GM12878 (cell line): ENCODE measurements around the gene EVC. TPM values are rescaled to one million over a fixed set of nuclear protein-coding genes. Genes with fewer than 3 reads are reported as not detected.

Source experiments
- ATAC-seq: fragments of 200-7000 bp; cut with Tn5 transposase; 3 replicates; pipeline ENCODE4 v1.9.1; 2020; ENCODE audit warnings: mild to moderate bottlenecking, moderate library complexity
- BruUV-seq: library from RNA; stranded (reverse); fragments of 400-500 nt; replicated peaks from 2 replicates; lab custom pipeline; 2021; lab: Mats Ljungman, UMichigan
- CTCF ChIA-PET: fragments of 300-600 bp; sonication (Branson Sonifier 250); formaldehyde crosslinking; extraction: SDS; loops from one replicate; lab custom pipeline; 2021; ENCODE audit warnings: inconsistent platforms; lab: Yijun Ruan, JAX
- POLR2A ChIA-PET: fragments of 350-600 bp; formaldehyde crosslinking; extraction: SDS; loops from one replicate; lab custom pipeline; 2021; ENCODE audit warnings: inconsistent platforms; lab: Charles Lee
- RAD21 ChIA-PET: fragments of 300-600 bp; sonication (Branson Sonifier 250); formaldehyde crosslinking; loops from one replicate; lab custom pipeline; 2023; ENCODE audit warnings: antibody characterized with exemption; ENCODE audit not compliant: unreplicated experiment; lab: Charles Lee
- SMC1A ChIA-PET: fragments of 300-600 bp; sonication (Branson Sonifier 250); formaldehyde crosslinking; loops from one replicate; lab custom pipeline; 2023; ENCODE audit not compliant: unreplicated experiment, uncharacterized antibody; lab: Charles Lee
- DNase-seq: peaks from one replicate; pipeline ENCODE4 v3.0.0-alpha.2; 2011; ENCODE audit warnings: low read depth, low spot score
- FAIRE-seq: peaks from 3 replicates; lab custom pipeline; 2011; peaks lifted over from hg19 to GRCh38; lab: Jason Lieb, UNC
- H2AFZ ChIP-seq: 2 replicates; pipeline ENCODE4 v1.6.0; 2011; ENCODE audit warnings: low read depth, low read length, control low read depth; ENCODE audit not compliant: control insufficient read depth
- H3K27ac ChIP-seq: 2 replicates; pipeline ENCODE4 v1.5.1; 2011; ENCODE audit warnings: control low read depth; ENCODE audit not compliant: control insufficient read depth, insufficient read depth
- H3K27me3 ChIP-seq, 2 experiments: replicated peaks in 1 of 2; 2 replicates each; pipeline versions ENCODE4 v1.6.0 to v1.6.1; 2011; ENCODE audit warnings: low read length in 1 of 2; ENCODE audit not compliant: control insufficient read depth in 2 of 2, insufficient read depth in 2 of 2
- H3K36me3 ChIP-seq, 2 experiments: 2 replicates each; pipeline ENCODE4 v1.5.1; 2011; ENCODE audit warnings: low read length in 1 of 2; ENCODE audit not compliant: control insufficient read depth in 2 of 2, insufficient read depth in 2 of 2
- H3K4me1 ChIP-seq: 2 replicates; pipeline ENCODE4 v1.6.1; 2011; ENCODE audit warnings: mild to moderate bottlenecking, low read length, moderate library complexity, mixed read lengths; ENCODE audit not compliant: control insufficient read depth, insufficient read depth
- H3K4me2 ChIP-seq: 2 replicates; pipeline ENCODE4 v1.6.0; 2011; ENCODE audit warnings: control low read depth; ENCODE audit not compliant: control insufficient read depth, insufficient read depth
- H3K4me3 ChIP-seq: fragments of 200-600 bp; sonication (generic); 2 replicates; pipeline ENCODE4 v1.5.1; 2016
- H3K79me2 ChIP-seq: 2 replicates; pipeline ENCODE4 v1.6.0; 2011; ENCODE audit warnings: low read length; ENCODE audit not compliant: control insufficient read depth, insufficient read depth
- H3K9ac ChIP-seq: 2 replicates; pipeline ENCODE4 v1.8.0; 2011; ENCODE audit warnings: low read length, control low read depth, mixed read lengths; ENCODE audit not compliant: control insufficient read depth, insufficient read depth
- H3K9me3 ChIP-seq: replicated peaks from 3 replicates; pipeline ENCODE4 v1.5.1; 2011; ENCODE audit warnings: mild to moderate bottlenecking, low read length; ENCODE audit not compliant: control insufficient read depth, insufficient read depth
- H4K20me1 ChIP-seq: 2 replicates; pipeline ENCODE4 v1.6.0; 2011; ENCODE audit not compliant: control insufficient read depth, insufficient read depth
- BCL3 ChIP-seq: IDR thresholded peaks from 2 replicates; pipeline ENCODE4 v1.6.1; 2011; ENCODE audit warnings: borderline replicate concordance, low read depth, mild to moderate bottlenecking, moderate library complexity, low read length; ENCODE audit not compliant: insufficient read depth, poor library complexity, severe bottlenecking
- CHD2 ChIP-seq: IDR thresholded peaks from 2 replicates; pipeline ENCODE4 v1.6.1; 2011; ENCODE audit warnings: low read depth, low read length, improper control_type of control experiment, borderline replicate concordance
- ELK1 ChIP-seq: IDR thresholded peaks from 2 replicates; pipeline ENCODE4 v1.6.1; 2012; ENCODE audit warnings: low read depth, low read length, improper control_type of control experiment
- ESRRA ChIP-seq: IDR thresholded peaks from 2 replicates; pipeline ENCODE4 v1.6.1; 2012; ENCODE audit warnings: mild to moderate bottlenecking, low read length, improper control_type of control experiment
- NFYB ChIP-seq: IDR thresholded peaks from 2 replicates; pipeline ENCODE4 v1.6.1; 2011; ENCODE audit warnings: low read depth, mild to moderate bottlenecking, low read length, improper control_type of control experiment, moderate library complexity; ENCODE audit not compliant: insufficient read depth
- SP1 ChIP-seq: IDR thresholded peaks from one replicate; pipeline ENCODE4 v1.6.1; 2011; ENCODE audit warnings: low read depth, low read length
- SREBF2 ChIP-seq: IDR thresholded peaks from 2 replicates; pipeline ENCODE4 v1.6.1; 2012; ENCODE audit warnings: mild to moderate bottlenecking, low read length
- SRF ChIP-seq, 2 experiments: IDR thresholded peaks; 2 replicates each; pipeline ENCODE4 v1.6.1; 2011; ENCODE audit warnings: low read depth in 2 of 2, low read length in 2 of 2, mild to moderate bottlenecking in 1 of 2, moderate library complexity in 1 of 2
- WGBS: methylation state at CpG from one replicate; pipeline ENCODE4 v1.1.6; 2016; ENCODE audit warnings: low lambda C conversion rate; ENCODE audit not compliant: insufficient replicate concordance, insufficient coverage; ENCODE audit errors: missing lambda C conversion rate; 5-methylcytosine and 5-hydroxymethylcytosine counted together
- in situ Hi-C: fragments of 300-500 bp; cut with MboI; formaldehyde crosslinking; loops from 9 replicates; pipeline ENCODE4 v1.14.3; 2018; ENCODE audit warnings: mixed read lengths
- intact Hi-C: fragments of 100-400 bp; cut with micrococcal nuclease; formaldehyde crosslinking; loops from one replicate; pipeline ENCODE4 v1.14.2; 2022; ENCODE audit not compliant: unreplicated experiment
- polyA plus RNA-seq, 11 experiments: library from polyadenylated mRNA; depleted of rRNA in 4 of 11; unstranded in 6 of 11; stranded (reverse) in 5 of 11; fragments of >200 nt; fragmentation: Nextera tagmentation in 4 of 11; fragmentation: Illumina TruSeq in 1 of 11; extraction: Ambion mirVana in 4 of 11; extraction: Trizol in 1 of 11; gene quantifications; 1 replicate in 1 of 11; 2 replicates in 10 of 11; pipeline versions ENCODE4 v1.2.1 to v1.2.3, GENCODE V29; 2011 to 2016; ENCODE audit warnings: inconsistent platforms in 2 of 11, missing spikeins in 2 of 11, low read depth in 1 of 11
- total RNA-seq, 4 experiments: library from RNA; depleted of rRNA in 3 of 4; stranded (reverse); fragments of >200 nt in 3 of 4; fragmentation: Illumina TruSeq in 1 of 4; extraction: Trizol in 1 of 4; gene quantifications; 2 replicates each; pipeline versions ENCODE4 v1.2.1 to v1.2.3, GENCODE V29; 2013 to 2021

The EVC gene
- total and polyA plus RNA-seq, 10 of the 15 experiments (the other 5 are each of a cell fraction or from before 2014, with no cell fraction given), result 0.87 to 55.9 (median 15.6) TPM

- WGBS, result 8% methylated on average over 3 of the region's 3 CpGs
- SMC1A ChIA-PET, result interaction anchor here (1.0 kb wide), 1 partner anchor 11 kb away, joined by 4 read pairs; no protein-coding TSS in a partner anchor
- BruUV-seq, result no TSS peak
- no peak overlapping the region for H3K9ac ChIP-seq
- in situ Hi-C loops, result no loop called here
- no peak overlapping the region for H3K4me3 ChIP-seq
- no peak overlapping the region for H3K27ac ChIP-seq
- H3K4me1 ChIP-seq, result no peaks in the 10 kb centered on the region
- peaks cover 2 to 3% of the 10 kb centered on the region in 2 experiments; a peak in 3 of 4 replicates for H3K36me3 ChIP-seq
- no peaks in the 10 kb centered on the region for H4K20me1 ChIP-seq
- no peaks in the 10 kb centered on the region for H3K79me2 ChIP-seq
- no peaks in the 10 kb centered on the region for H3K27me3 ChIP-seq
- H3K9me3 ChIP-seq, result no peaks in the 10 kb centered on the region
- ATAC-seq (no peak), FAIRE-seq (no peak)
- H2AFZ ChIP-seq, result no peak overlapping the region
- CTCF ChIA-PET, result interaction anchor here (0.6 to 1.4 kb wide), 2 partner anchors 12 to 16 kb away, joined by 3 read pairs; no protein-coding TSS in a partner anchor
- intact Hi-C loops, result no loop called here
- H3K4me2 ChIP-seq, result no peak overlapping the region
- no peak for TF ChIP-seq NFYB
- no peak for TF ChIP-seq SREBF2
- TF ChIP-seq SRF (IDR thresholded peaks at IDR 0.05; ENCODE audit: low read depth in 2 of 2, low read length in 2 of 2), result no peak
- TF ChIP-seq ESRRA, result no peak
- no peak for TF ChIP-seq BCL3
- TF ChIP-seq SP1, result no peak
- no peak for TF ChIP-seq CHD2
- no peak for TF ChIP-seq ELK1
- TF ChIP-seq, all 136 proteins: peak for 0
- no peak for DNase-seq
- POLR2A ChIA-PET, result no interaction called here
- RAD21 ChIA-PET, result no interaction called here
Observed at GRCh38 chr4:5735463-5735862, 24.5 kb downstream of the EVC start.
